HEK293 (cell line): ENCODE data around the gene MPZL2.

Experiments
- CTCF ChIA-PET: fragments of 350-600 bp; formaldehyde crosslinking; extraction: SDS; loops from one replicate; lab custom pipeline; 2021; ENCODE audit warnings: antibody characterized with exemption; lab: Yijun Ruan, JAX
- POLR2A ChIA-PET: fragments of 300-600 bp; formaldehyde crosslinking; extraction: SDS; loops from one replicate; lab custom pipeline; 2020; ENCODE audit warnings: antibody characterized with exemption, inconsistent platforms; lab: Yijun Ruan, JAX
- H3K27ac ChIP-seq: fragments of 200-500 bp; sonication (Bioruptor generic); 2 replicates; pipeline ENCODE4 v1.5.1; 2014; ENCODE audit warnings: low read depth, low read length, control low read depth, inconsistent platforms; ENCODE audit errors: extremely low read depth
- H3K36me3 ChIP-seq, 2 experiments: fragments of 200-500 bp in 1 of 2; sonication (Bioruptor generic) in 1 of 2; 1 replicate in 1 of 2; 2 replicates in 1 of 2; pipeline ENCODE4 v1.5.1; 2014 to 2017; ENCODE audit warnings: inconsistent platforms in 2 of 2, low read length in 2 of 2; ENCODE audit not compliant: control insufficient read depth in 2 of 2, insufficient read depth in 1 of 2
- H3K4me1 ChIP-seq: fragments of 200-500 bp; sonication (Bioruptor generic); 2 replicates; pipeline ENCODE4 v1.5.1; 2014; ENCODE audit warnings: mild to moderate bottlenecking, low read length, inconsistent platforms; ENCODE audit not compliant: control insufficient read depth, insufficient read depth
- H3K4me3 ChIP-seq: 2 replicates; pipeline ENCODE4 v1.5.1; 2011; ENCODE audit warnings: low read depth, mild to moderate bottlenecking, control low read depth, low read length, moderate library complexity
- H3K9me3 ChIP-seq: fragments of 200-500 bp; sonication (Bioruptor generic); 2 replicates; pipeline ENCODE4 v1.5.1; 2014; ENCODE audit warnings: low read depth, low read length, inconsistent platforms; ENCODE audit not compliant: control insufficient read depth, insufficient read depth
- GFI1B ChIP-seq: fragments of 450-650 bp; formaldehyde crosslinking; IDR thresholded peaks from 2 replicates; pipeline ENCODE4 v1.5.1; 2016; ENCODE audit warnings: missing biosample characterization, missing genetic modification characterization
- GLIS2 ChIP-seq: fragments of 450-650 bp; formaldehyde crosslinking; IDR thresholded peaks from 2 replicates; pipeline ENCODE4 v1.5.1; 2016; ENCODE audit warnings: missing biosample characterization, missing genetic modification characterization
- HOXD13 ChIP-seq: sonication (generic); formaldehyde crosslinking; IDR thresholded peaks from 2 replicates; pipeline ENCODE4 v1.8.0; 2022; ENCODE audit warnings: missing genetic modification reagents, borderline replicate concordance
- PRDM1 ChIP-seq: fragments of 450-650 bp; formaldehyde crosslinking; IDR thresholded peaks from 2 replicates; pipeline ENCODE4; 2016; ENCODE audit warnings: missing biosample characterization, missing genetic modification characterization
- SETDB1 ChIP-seq: IDR thresholded peaks from one replicate; pipeline ENCODE4 v1.6.1; 2017; ENCODE audit warnings: mild to moderate bottlenecking, low read length, moderate library complexity, mixed read lengths; ENCODE audit not compliant: insufficient read length
- SP2 ChIP-seq: fragments of 450-650 bp; formaldehyde crosslinking; IDR thresholded peaks from 2 replicates; pipeline ENCODE4 v1.5.1; 2016; ENCODE audit warnings: missing biosample characterization, missing genetic modification characterization
- ZFP3 ChIP-seq: fragments of 450-650 bp; formaldehyde crosslinking; IDR thresholded peaks from 2 replicates; pipeline ENCODE4 v1.5.1; 2016; ENCODE audit warnings: low read depth, missing biosample characterization, missing genetic modification characterization
- ZNF112 ChIP-seq: fragments of 450-650 bp; formaldehyde crosslinking; IDR thresholded peaks from 2 replicates; pipeline ENCODE4 v1.5.0; 2017; ENCODE audit warnings: missing biosample characterization, missing genetic modification characterization
- ZNF169 ChIP-seq: fragments of 450-650 bp; formaldehyde crosslinking; IDR thresholded peaks from 2 replicates; pipeline ENCODE4 v1.5.1; 2016; ENCODE audit warnings: missing biosample characterization, missing genetic modification characterization
- ZNF175 ChIP-seq: fragments of 450-650 bp; formaldehyde crosslinking; IDR thresholded peaks from 2 replicates; pipeline ENCODE4 v1.5.1; 2016; ENCODE audit warnings: missing biosample characterization, missing genetic modification characterization
- ZNF23 ChIP-seq: fragments of 450-650 bp; formaldehyde crosslinking; IDR thresholded peaks from 2 replicates; pipeline ENCODE4 v1.5.1; 2016; ENCODE audit warnings: missing biosample characterization, missing genetic modification characterization, borderline replicate concordance
- ZNF248 ChIP-seq: fragments of 450-650 bp; formaldehyde crosslinking; IDR thresholded peaks from 2 replicates; pipeline ENCODE4 v1.5.1; 2017; ENCODE audit warnings: missing biosample characterization, missing genetic modification characterization
- ZNF274 ChIP-seq, 2 experiments: fragments of 200-500 bp in 1 of 2; fragments of 450-650 bp in 1 of 2; sonication (Bioruptor generic) in 1 of 2; formaldehyde crosslinking in 1 of 2; IDR thresholded peaks; 2 replicates each; pipeline versions ENCODE4 v1.5.1 to v1.6.1; 2014 to 2016; ENCODE audit warnings: borderline replicate concordance in 1 of 2, inconsistent platforms in 1 of 2, low read length in 1 of 2, missing biosample characterization in 1 of 2, missing genetic modification characterization in 1 of 2
- ZNF350 ChIP-seq: fragments of 450-650 bp; formaldehyde crosslinking; IDR thresholded peaks from 2 replicates; pipeline ENCODE4 v1.5.0; 2017; ENCODE audit warnings: missing biosample characterization, mild to moderate bottlenecking, missing genetic modification characterization
- ZNF366 ChIP-seq: fragments of 450-650 bp; formaldehyde crosslinking; conservative IDR thresholded peaks from 2 replicates; pipeline ENCODE4 v1.5.1; 2016; ENCODE audit warnings: missing biosample characterization, missing genetic modification characterization
- ZNF37A ChIP-seq: fragments of 450-650 bp; IDR thresholded peaks from 2 replicates; pipeline ENCODE4 v1.5.1; 2018; ENCODE audit warnings: missing biosample characterization, missing genetic modification characterization
- ZNF394 ChIP-seq: fragments of 450-650 bp; formaldehyde crosslinking; IDR thresholded peaks from 2 replicates; pipeline ENCODE4 v1.5.1; 2016; ENCODE audit warnings: missing biosample characterization, missing genetic modification characterization, mild to moderate bottlenecking, moderate library complexity, borderline replicate concordance
- ZNF473 ChIP-seq: fragments of 450-650 bp; formaldehyde crosslinking; IDR thresholded peaks from 2 replicates; pipeline ENCODE4 v1.5.1; 2017; ENCODE audit warnings: missing biosample characterization, missing genetic modification characterization
- ZNF544 ChIP-seq: fragments of 450-650 bp; formaldehyde crosslinking; IDR thresholded peaks from 2 replicates; pipeline ENCODE4 v1.5.0; 2017; ENCODE audit warnings: missing biosample characterization, missing genetic modification characterization
- ZNF629 ChIP-seq: fragments of 450-650 bp; formaldehyde crosslinking; IDR thresholded peaks from 2 replicates; pipeline ENCODE4 v1.5.1; 2017; ENCODE audit warnings: missing biosample characterization, missing genetic modification characterization
- ZNF843 ChIP-seq: fragments of 450-650 bp; formaldehyde crosslinking; IDR thresholded peaks from 2 replicates; pipeline ENCODE4 v1.5.1; 2016; ENCODE audit warnings: missing biosample characterization, missing genetic modification characterization
- ZSCAN16 ChIP-seq: fragments of 450-650 bp; formaldehyde crosslinking; IDR thresholded peaks from 2 replicates; pipeline ENCODE4 v1.5.1; 2016; ENCODE audit warnings: missing biosample characterization, missing genetic modification characterization
- ZSCAN30 ChIP-seq: fragments of 450-650 bp; IDR thresholded peaks from 2 replicates; pipeline ENCODE4 v1.5.1; 2018; ENCODE audit warnings: missing biosample characterization, mild to moderate bottlenecking, missing genetic modification characterization, moderate library complexity
- TF ChIP-seq, protein P1 (sequence below): fragments of 450-650 bp; formaldehyde crosslinking; IDR thresholded peaks from 2 replicates; pipeline ENCODE4 v1.5.1; 2017; ENCODE audit warnings: missing biosample characterization, missing genetic modification characterization
- TF ChIP-seq, protein P2 (sequence below): fragments of 450-650 bp; formaldehyde crosslinking; IDR thresholded peaks from 2 replicates; pipeline ENCODE4 v1.5.1; 2016; ENCODE audit warnings: missing biosample characterization, missing genetic modification characterization
- TF ChIP-seq, protein P3 (sequence below): fragments of 450-650 bp; formaldehyde crosslinking; IDR thresholded peaks from 2 replicates; pipeline ENCODE4 v1.5.1; 2016; ENCODE audit warnings: missing biosample characterization, missing genetic modification characterization

MPZL2 gene

DNA sequence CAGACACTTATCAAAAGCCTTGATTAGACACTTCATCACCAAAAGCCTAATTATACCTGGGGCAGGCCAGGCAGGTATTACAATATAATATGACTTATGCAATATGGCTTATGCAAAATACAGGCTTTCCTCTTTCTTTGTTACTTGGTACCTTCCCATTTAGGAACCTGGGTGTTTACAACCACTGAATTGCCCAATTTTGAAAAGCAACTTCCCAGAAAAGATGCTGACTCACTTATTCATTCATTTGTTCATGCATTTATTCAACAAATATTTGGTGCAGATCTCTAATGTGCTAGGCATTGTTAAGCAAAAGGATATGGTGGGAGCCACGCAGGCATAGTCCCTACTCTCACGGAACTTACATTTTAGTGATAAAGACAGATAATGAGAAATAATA is 25.7 kb downstream of the MPZL2 start:
- no peaks in the 10 kb centered on the region for H3K36me3 ChIP-seq
- no peaks in the 10 kb centered on the region for H3K9me3 ChIP-seq
- H3K4me3 ChIP-seq, result no peak overlapping the region
- TF ChIP-seq ZNF169 (tag by site-specific recombination) (no peak), ZNF37A (tag by site-specific recombination) (no peak), ZNF350 (no peak), ZSCAN30 (no peak), ZSCAN16 (no peak), ZNF473 (no peak), HOXD13 (CRISPR knock-in tag) (no peak), GFI1B (tag by site-specific recombination) (no peak), ZNF248 (tag by site-specific recombination) (no peak), GLIS2 (tag by site-specific recombination) (no peak), SETDB1 (no peak), ZNF112 (tag by site-specific recombination) (no peak)
- TF ChIP-seq, protein P1, sequence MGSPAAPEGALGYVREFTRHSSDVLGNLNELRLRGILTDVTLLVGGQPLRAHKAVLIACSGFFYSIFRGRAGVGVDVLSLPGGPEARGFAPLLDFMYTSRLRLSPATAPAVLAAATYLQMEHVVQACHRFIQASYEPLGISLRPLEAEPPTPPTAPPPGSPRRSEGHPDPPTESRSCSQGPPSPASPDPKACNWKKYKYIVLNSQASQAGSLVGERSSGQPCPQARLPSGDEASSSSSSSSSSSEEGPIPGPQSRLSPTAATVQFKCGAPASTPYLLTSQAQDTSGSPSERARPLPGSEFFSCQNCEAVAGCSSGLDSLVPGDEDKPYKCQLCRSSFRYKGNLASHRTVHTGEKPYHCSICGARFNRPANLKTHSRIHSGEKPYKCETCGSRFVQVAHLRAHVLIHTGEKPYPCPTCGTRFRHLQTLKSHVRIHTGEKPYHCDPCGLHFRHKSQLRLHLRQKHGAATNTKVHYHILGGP (tag by site-specific recombination), result no peak
- H3K4me1 ChIP-seq, result no peaks in the 10 kb centered on the region
- ChIA-PET CTCF (no interaction called here), POLR2A (no interaction called here)
- H3K27ac ChIP-seq, result no peak overlapping the region

DNA sequence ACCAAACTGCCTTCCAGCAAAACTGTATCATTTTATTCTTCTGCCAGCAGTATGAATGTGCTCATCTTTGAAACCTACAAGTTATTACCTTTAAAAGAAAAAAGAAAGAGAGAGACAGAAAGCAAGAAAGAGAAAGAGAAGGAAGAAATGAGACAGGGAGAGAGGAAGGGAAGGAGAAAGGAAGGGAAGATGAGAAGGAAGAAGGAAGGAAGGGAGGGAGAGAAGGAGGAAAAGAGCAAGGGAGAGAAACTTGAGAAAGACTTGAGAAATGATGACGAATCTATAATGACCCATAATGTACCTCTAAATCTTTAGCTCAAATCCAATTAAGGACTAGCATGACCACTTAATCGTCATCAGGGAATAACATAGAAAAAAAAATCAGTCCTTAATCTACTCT is 27.9 kb downstream of the MPZL2 start:
- Histone ChIP-seq H3K36me3 (no peaks in the 10 kb centered on the region), H3K4me3 (no peak overlapping the region), H3K27ac (no peak overlapping the region), H3K4me1 (no peaks in the 10 kb centered on the region), H3K9me3 (no peaks in the 10 kb centered on the region)
- ChIA-PET CTCF (no interaction called here), POLR2A (no interaction called here)
- TF ChIP-seq, protein P2, sequence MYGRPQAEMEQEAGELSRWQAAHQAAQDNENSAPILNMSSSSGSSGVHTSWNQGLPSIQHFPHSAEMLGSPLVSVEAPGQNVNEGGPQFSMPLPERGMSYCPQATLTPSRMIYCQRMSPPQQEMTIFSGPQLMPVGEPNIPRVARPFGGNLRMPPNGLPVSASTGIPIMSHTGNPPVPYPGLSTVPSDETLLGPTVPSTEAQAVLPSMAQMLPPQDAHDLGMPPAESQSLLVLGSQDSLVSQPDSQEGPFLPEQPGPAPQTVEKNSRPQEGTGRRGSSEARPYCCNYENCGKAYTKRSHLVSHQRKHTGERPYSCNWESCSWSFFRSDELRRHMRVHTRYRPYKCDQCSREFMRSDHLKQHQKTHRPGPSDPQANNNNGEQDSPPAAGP (tag by site-specific recombination), result no peak
- TF ChIP-seq SP2 (tag by site-specific recombination), result no peak
- no peak for TF ChIP-seq ZNF629 (tag by site-specific recombination)
- TF ChIP-seq ZFP3 (tag by site-specific recombination), result no peak
- no peak for TF ChIP-seq ZNF843
- TF ChIP-seq ZNF274 (IDR thresholded peaks at IDR 0.05; ENCODE audit: low read length), result no peak
- TF ChIP-seq ZNF274 (tag by site-specific recombination; IDR thresholded peaks at IDR 0.05; ENCODE audit: borderline replicate concordance), result no peak
- no peak for TF ChIP-seq ZNF175 (tag by site-specific recombination)
- peak; percentile 69 for TF ChIP-seq PRDM1
- peak; percentile 44 for TF ChIP-seq ZNF366 (tag by site-specific recombination)
- TF ChIP-seq, protein P3, sequence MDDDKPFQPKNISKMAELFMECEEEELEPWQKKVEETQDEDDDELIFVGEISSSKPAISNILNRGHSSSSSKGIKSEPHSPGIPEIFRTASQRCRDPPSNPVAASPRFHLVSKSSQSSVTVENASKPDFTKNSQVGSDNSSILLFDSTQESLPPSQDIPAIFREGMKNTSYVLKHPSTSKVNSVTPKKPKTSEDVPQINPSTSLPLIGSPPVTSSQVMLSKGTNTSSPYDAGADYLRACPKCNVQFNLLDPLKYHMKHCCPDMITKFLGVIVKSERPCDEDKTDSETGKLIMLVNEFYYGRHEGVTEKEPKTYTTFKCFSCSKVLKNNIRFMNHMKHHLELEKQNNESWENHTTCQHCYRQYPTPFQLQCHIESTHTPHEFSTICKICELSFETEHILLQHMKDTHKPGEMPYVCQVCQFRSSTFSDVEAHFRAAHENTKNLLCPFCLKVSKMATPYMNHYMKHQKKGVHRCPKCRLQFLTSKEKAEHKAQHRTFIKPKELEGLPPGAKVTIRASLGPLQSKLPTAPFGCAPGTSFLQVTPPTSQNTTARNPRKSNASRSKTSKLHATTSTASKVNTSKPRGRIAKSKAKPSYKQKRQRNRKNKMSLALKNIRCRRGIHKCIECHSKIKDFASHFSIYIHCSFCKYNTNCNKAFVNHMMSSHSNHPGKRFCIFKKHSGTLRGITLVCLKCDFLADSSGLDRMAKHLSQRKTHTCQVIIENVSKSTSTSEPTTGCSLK (tag by site-specific recombination), result no peak
- TF ChIP-seq ZNF394 (tag by site-specific recombination), result no peak
- no peak for TF ChIP-seq ZNF23 (tag by site-specific recombination)
- TF ChIP-seq ZNF544 (tag by site-specific recombination), result no peak
